ENCODE measurements around the gene KIAA1671. TPM values are rescaled to one million over a fixed set of nuclear protein-coding genes. Genes with fewer than 3 reads are reported as not detected.

Gene KIAA1671
- total and polyA plus RNA-seq, 7 donors = 6.3 to 34.2 (median 10.2) TPM

DNA sequence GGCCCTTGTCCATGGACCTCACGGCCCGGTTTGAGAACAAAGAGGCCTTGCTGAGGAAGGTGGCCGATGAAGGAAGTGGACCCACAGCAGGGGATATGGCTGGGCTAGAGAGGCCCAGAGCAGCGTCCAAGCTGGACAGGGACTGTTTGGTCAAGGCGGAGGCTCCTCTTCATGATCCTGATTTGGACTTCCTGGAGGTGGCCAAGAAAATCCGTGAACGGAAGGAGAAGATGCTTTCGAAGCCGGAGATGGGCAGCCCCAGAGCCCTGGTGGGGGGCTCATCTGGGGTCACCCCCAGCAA, 76.3 kb downstream of the KIAA1671 start:
- no peaks in the 10 kb centered on the region for H3K36me3 ChIP-seq
- TF ChIP-seq EP300 (IDR thresholded peaks at IDR 0.05) (no peak), POLR2A (IDR thresholded peaks at IDR 0.05) (no peak), POLR2AphosphoS5 (IDR thresholded peaks at IDR 0.05) (no peak)
- TF ChIP-seq, protein P1, sequence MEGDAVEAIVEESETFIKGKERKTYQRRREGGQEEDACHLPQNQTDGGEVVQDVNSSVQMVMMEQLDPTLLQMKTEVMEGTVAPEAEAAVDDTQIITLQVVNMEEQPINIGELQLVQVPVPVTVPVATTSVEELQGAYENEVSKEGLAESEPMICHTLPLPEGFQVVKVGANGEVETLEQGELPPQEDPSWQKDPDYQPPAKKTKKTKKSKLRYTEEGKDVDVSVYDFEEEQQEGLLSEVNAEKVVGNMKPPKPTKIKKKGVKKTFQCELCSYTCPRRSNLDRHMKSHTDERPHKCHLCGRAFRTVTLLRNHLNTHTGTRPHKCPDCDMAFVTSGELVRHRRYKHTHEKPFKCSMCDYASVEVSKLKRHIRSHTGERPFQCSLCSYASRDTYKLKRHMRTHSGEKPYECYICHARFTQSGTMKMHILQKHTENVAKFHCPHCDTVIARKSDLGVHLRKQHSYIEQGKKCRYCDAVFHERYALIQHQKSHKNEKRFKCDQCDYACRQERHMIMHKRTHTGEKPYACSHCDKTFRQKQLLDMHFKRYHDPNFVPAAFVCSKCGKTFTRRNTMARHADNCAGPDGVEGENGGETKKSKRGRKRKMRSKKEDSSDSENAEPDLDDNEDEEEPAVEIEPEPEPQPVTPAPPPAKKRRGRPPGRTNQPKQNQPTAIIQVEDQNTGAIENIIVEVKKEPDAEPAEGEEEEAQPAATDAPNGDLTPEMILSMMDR (IDR thresholded peaks at IDR 0.05) = no peak
- H3K27me3 ChIP-seq = no peaks in the 10 kb centered on the region
- H3K9me3 ChIP-seq = no peaks in the 10 kb centered on the region
- H3K4me1 ChIP-seq = no peaks in the 10 kb centered on the region
- 89 to 90% methylated on average over 9 of the region's 9 CpGs for WGBS, 2 donors
- no peak overlapping the region for H3K4me3 ChIP-seq
- DNase-seq = no peak
- H3K27ac ChIP-seq = no peak overlapping the region
- intact Hi-C loops (cut with DNase I) = no loop called here

GRCh38 chr22:25029181-25029580, 76.7 kb downstream of the KIAA1671 start:
- intact Hi-C loops (cut with DNase I) = no loop called here
- 96 to 97% methylated on average over 18 of the region's 18 CpGs for WGBS, 2 donors
- TF ChIP-seq POLR2AphosphoS5 (IDR thresholded peaks at IDR 0.05) (no peak), EP300 (IDR thresholded peaks at IDR 0.05) (no peak), POLR2A (IDR thresholded peaks at IDR 0.05) (no peak)
- TF ChIP-seq, protein P1 (IDR thresholded peaks at IDR 0.05) = no peak
- Histone ChIP-seq H3K9me3 (no peaks in the 10 kb centered on the region), H3K27me3 (no peaks in the 10 kb centered on the region), H3K36me3 (no peaks in the 10 kb centered on the region), H3K4me3 (no peak overlapping the region), H3K27ac (no peak overlapping the region), H3K4me1 (no peaks in the 10 kb centered on the region)
- DNase-seq = no peak

DNA sequence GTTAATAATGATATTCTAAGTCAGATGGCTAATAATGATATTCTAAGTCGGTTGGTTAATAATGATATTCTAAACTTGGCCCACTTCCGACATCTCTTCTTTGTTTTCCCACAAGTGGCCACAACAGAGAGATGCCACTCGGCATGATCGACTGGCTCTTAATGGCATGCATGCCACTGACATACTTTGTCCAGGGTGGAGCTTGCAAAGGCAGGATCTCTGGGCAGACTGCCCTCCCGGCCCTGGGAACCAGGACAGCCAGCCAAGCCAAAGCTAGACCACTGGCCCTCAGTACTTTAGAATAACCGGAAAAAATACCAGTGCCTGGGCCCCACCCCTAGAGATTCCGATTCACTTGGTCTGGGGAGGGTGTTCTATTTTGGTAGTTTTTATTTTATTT, 78.1 kb downstream of the KIAA1671 start:
- no peaks in the 10 kb centered on the region for H3K4me1 ChIP-seq
- intact Hi-C loops (cut with DNase I) = no loop called here
- H3K9me3 ChIP-seq = no peaks in the 10 kb centered on the region
- H3K27ac ChIP-seq = no peak overlapping the region
- no peaks in the 10 kb centered on the region for H3K36me3 ChIP-seq
- 83 to 91% methylated on average over 7 of the region's 7 CpGs for whole genome bisulfite sequencing, 2 donors
- DNase-seq = no peak
- H3K27me3 ChIP-seq = no peaks in the 10 kb centered on the region
- no peak overlapping the region for H3K4me3 ChIP-seq
- TF ChIP-seq, protein P1 (IDR thresholded peaks at IDR 0.05) = no peak
- TF ChIP-seq POLR2A (IDR thresholded peaks at IDR 0.05) (no peak), EP300 (IDR thresholded peaks at IDR 0.05) (no peak), POLR2AphosphoS5 (IDR thresholded peaks at IDR 0.05) (no peak)

DNA sequence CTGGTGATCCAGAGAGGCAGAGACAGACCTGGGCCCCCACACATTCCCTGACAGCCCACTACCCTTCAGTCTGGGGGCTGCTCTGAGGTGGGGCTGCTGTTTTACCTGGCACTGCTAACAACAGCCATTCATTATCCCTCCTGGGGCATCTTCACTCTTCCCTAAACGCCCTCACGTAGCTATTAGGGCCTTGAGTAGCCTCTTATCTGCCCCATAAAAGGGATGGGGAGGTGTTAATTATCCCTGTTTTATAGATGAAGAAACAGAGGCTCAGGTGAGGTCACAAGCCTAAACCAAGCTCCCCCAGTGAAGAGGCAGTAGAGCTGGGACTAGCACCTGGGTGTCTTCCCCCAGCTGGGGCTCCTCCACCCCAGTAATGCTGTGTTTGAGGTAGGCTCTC, 79.5 kb downstream of the KIAA1671 start:
- Histone ChIP-seq H3K27me3 (no peaks in the 10 kb centered on the region), H3K36me3 (no peaks in the 10 kb centered on the region), H3K27ac (no peak overlapping the region), H3K9me3 (no peaks in the 10 kb centered on the region), H3K4me3 (no peak overlapping the region), H3K4me1 (no peaks in the 10 kb centered on the region)
- TF ChIP-seq, protein P1 (IDR thresholded peaks at IDR 0.05) = no peak
- no peak for TF ChIP-seq POLR2A (IDR thresholded peaks at IDR 0.05)
- no peak for TF ChIP-seq POLR2AphosphoS5 (IDR thresholded peaks at IDR 0.05)
- no peak for TF ChIP-seq EP300 (IDR thresholded peaks at IDR 0.05)
- WGBS, 2 donors = 14 to 63% methylated on average over 2 of the region's 2 CpGs
- intact Hi-C loops (cut with DNase I) = no loop called here
- DNase-seq = no peak

DNA sequence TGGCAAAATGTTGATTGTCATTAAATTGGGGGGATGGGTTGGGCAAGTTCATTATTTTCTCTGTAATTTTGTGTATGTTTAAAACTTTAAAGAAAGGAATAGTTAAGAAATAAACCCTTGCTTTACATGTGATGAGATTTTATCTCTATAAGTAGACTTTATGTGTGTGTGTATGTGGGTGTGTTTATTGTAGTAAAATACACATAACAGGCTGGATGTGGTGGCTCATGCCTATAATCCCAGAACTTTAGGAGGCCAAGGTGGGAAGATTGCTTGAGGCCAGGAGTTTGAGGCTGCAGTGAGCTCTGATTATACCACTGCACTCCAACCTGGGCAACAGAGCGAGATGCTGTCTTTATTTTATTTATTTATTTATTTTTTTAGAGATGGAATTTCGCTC, 83.2 kb downstream of the KIAA1671 start:
- H3K9me3 ChIP-seq = no peaks in the 10 kb centered on the region
- no peak overlapping the region for H3K4me3 ChIP-seq
- intact Hi-C loops (cut with DNase I) = no loop called here
- peaks cover 0 to 15% (median 0%) of the 10 kb centered on the region in 4 donors for H3K36me3 ChIP-seq
- DNase-seq = no peak
- no peaks in the 10 kb centered on the region for H3K4me1 ChIP-seq
- no peak overlapping the region for H3K27ac ChIP-seq
- H3K27me3 ChIP-seq = no peaks in the 10 kb centered on the region
- no peak for TF ChIP-seq POLR2A (IDR thresholded peaks at IDR 0.05)
- TF ChIP-seq EP300 (IDR thresholded peaks at IDR 0.05) = no peak
- TF ChIP-seq, protein P1 (IDR thresholded peaks at IDR 0.05) = no peak
- TF ChIP-seq POLR2AphosphoS5 (IDR thresholded peaks at IDR 0.05) = no peak
- WGBS, 2 donors = 88 to 92% methylated on average over 2 of the region's 2 CpGs
